Epithelial cell of esophagus (primary cell): ENCODE measurements around the gene PRIMA1.

Experiments
- DNase-seq: peaks from one replicate; pipeline ENCODE4 v3.0.0; 2010; ENCODE audit warnings: low read depth
- H3K4me3 ChIP-seq: 2 replicates; pipeline ENCODE4 v1.5.1; 2011; ENCODE audit warnings: mild to moderate bottlenecking, low read length, control low read depth
- TF ChIP-seq, protein P1 (sequence below): IDR thresholded peaks from 2 replicates; pipeline ENCODE4 v1.5.1; 2011; ENCODE audit warnings: low read depth, mild to moderate bottlenecking, low read length, control low read depth, inconsistent platforms; ENCODE audit not compliant: insufficient read depth; ENCODE audit errors: missing control alignments

Gene PRIMA1

DNA sequence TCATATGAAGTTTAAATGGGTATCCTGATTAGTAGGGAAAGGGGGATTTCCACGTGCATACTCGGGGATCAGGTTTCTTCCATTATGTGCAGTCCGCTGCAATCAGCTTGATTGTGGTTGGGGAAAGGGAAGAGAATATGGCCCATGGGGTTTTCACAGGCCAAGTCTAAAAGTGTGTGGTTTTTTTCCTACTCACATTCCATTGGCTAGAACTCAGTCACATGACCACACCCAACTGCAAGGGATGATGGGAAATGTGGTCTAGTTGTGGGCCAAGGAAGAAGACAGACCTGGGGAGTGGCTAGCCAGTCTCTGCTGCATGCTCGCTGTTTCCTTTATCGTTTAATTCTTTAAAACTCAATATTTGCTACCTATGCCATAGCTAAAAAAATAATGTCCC lies 105.1 kb downstream of the PRIMA1 start:
- H3K4me3 ChIP-seq = no peak overlapping the region
- DNase-seq = no peak
- TF ChIP-seq, protein P1, sequence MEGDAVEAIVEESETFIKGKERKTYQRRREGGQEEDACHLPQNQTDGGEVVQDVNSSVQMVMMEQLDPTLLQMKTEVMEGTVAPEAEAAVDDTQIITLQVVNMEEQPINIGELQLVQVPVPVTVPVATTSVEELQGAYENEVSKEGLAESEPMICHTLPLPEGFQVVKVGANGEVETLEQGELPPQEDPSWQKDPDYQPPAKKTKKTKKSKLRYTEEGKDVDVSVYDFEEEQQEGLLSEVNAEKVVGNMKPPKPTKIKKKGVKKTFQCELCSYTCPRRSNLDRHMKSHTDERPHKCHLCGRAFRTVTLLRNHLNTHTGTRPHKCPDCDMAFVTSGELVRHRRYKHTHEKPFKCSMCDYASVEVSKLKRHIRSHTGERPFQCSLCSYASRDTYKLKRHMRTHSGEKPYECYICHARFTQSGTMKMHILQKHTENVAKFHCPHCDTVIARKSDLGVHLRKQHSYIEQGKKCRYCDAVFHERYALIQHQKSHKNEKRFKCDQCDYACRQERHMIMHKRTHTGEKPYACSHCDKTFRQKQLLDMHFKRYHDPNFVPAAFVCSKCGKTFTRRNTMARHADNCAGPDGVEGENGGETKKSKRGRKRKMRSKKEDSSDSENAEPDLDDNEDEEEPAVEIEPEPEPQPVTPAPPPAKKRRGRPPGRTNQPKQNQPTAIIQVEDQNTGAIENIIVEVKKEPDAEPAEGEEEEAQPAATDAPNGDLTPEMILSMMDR = no peak

DNA sequence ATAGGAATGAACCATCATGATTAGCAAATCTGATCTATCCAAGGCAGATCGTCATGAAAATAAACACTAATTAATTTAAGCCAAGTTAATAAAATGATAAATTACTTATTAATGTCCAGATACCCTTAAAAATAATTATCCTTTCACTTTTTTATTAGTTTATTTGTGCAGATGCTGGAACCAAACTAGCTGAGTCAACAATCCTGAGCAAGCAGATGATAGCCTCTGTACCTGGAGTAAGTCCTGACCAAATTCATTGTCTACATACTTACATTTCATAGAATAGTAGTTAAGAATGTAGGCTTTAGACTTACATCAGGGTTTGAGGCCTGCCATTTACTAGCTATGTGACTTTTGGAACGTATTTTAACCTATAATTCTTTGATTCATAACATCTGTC lies 105.8 kb downstream of the PRIMA1 start:
- TF ChIP-seq, protein P1 = no peak
- H3K4me3 ChIP-seq = no peak overlapping the region
- DNase-seq = no peak

DNA sequence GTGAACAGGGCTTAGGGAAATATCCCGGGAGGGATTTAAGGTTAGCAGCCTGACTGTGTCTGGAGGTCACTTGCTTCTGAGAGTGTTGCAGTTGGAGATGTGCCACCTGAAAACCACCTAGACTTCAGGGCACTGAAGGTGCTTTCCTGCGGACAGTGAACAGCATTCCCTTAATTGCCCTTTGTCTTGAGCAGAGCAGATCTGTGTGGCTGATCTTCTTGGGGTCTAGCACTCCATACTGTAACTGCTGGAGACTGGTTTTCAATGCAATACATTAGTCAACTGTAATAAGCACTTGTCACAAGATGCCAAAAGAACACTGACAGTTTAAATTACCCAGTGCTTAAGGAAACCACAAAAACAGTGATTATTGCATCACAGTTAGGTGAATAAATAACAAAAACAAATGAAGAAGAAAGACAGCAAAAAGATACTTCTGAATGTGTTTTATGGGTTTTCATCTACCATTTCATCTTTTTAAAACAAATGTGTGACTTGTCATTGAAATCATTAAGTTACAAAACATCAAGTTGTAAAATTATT lies 111.8 kb downstream of the PRIMA1 start:
- TF ChIP-seq, protein P1 = no peak

GRCh38 chr14:93675651-93676050 lies 112.6 kb downstream of the PRIMA1 start:
- DNase-seq = no peak
- TF ChIP-seq, protein P1 = no peak

More for the DNA sequence above, 111.8 kb downstream of the PRIMA1 start:
- no peak overlapping the region for H3K4me3 ChIP-seq
- no peak for DNase-seq

GRCh38 chr14:93674343-93674742 lies 113.9 kb downstream of the PRIMA1 start:
- no peak overlapping the region for H3K4me3 ChIP-seq
- TF ChIP-seq, protein P1 = no peak
- no peak for DNase-seq

More at GRCh38 chr14:93675651-93676050, 112.6 kb downstream of the PRIMA1 start:
- H3K4me3 ChIP-seq = no peak overlapping the region

DNA sequence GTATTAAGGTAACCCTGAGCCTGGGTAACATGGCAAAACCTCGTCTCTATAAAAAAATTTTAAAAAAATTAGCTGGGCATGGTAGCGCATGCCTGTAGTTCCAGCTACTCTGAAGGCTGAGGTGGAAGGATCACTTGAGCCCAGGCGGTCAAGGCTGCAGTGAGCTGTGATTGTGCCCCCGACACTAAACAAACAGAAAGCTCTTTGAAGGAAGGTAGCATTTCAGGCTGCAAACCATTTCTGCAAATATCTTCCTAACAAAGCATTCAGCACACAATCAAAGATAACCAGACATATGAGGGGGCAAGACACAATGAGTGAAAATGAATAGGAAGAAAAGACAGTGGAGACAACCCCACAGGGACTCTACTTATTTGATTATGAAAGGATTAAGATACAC lies 118.7 kb downstream of the PRIMA1 start:
- no peak for DNase-seq
- no peak overlapping the region for H3K4me3 ChIP-seq
- TF ChIP-seq, protein P1 = no peak
